Nephron progenitor cell (in vitro differentiated cells): Measurements from ENCODE around the gene CERK.

Experiments
- DNase-seq: peaks from one replicate; pipeline ENCODE4 v3.0.0; 2021
- H3K27ac Mint-ChIP-seq: 2 replicates; pipeline ENCODE4 v1.8.0; 2021; ENCODE audit warnings: mild to moderate bottlenecking, moderate library complexity, mixed read lengths
- H3K27me3 Mint-ChIP-seq: 2 replicates; pipeline ENCODE4 v1.8.0; 2021; ENCODE audit warnings: mild to moderate bottlenecking, low read depth, mixed read lengths; ENCODE audit not compliant: poor library complexity
- H3K36me3 Mint-ChIP-seq: 2 replicates; pipeline ENCODE4 v1.8.0; 2021; ENCODE audit warnings: low read depth, mixed read lengths
- H3K4me1 Mint-ChIP-seq: 2 replicates; pipeline ENCODE4 v1.8.0; 2021; ENCODE audit warnings: mixed read lengths
- H3K4me3 Mint-ChIP-seq: 2 replicates; pipeline ENCODE4 v1.8.0; 2021; ENCODE audit warnings: mild to moderate bottlenecking, moderate library complexity, mixed read lengths
- H3K9me3 Mint-ChIP-seq: 2 replicates; pipeline ENCODE4 v1.8.0; 2021; ENCODE audit warnings: mild to moderate bottlenecking, moderate library complexity, mixed read lengths
- TF ChIP-seq, protein P1 (sequence below): fragments of 200-600 bp; sonication (generic); IDR thresholded peaks from 2 replicates; pipeline ENCODE4 v1.5.0; 2021; ENCODE audit warnings: antibody characterized with exemption

CERK gene

DNA sequence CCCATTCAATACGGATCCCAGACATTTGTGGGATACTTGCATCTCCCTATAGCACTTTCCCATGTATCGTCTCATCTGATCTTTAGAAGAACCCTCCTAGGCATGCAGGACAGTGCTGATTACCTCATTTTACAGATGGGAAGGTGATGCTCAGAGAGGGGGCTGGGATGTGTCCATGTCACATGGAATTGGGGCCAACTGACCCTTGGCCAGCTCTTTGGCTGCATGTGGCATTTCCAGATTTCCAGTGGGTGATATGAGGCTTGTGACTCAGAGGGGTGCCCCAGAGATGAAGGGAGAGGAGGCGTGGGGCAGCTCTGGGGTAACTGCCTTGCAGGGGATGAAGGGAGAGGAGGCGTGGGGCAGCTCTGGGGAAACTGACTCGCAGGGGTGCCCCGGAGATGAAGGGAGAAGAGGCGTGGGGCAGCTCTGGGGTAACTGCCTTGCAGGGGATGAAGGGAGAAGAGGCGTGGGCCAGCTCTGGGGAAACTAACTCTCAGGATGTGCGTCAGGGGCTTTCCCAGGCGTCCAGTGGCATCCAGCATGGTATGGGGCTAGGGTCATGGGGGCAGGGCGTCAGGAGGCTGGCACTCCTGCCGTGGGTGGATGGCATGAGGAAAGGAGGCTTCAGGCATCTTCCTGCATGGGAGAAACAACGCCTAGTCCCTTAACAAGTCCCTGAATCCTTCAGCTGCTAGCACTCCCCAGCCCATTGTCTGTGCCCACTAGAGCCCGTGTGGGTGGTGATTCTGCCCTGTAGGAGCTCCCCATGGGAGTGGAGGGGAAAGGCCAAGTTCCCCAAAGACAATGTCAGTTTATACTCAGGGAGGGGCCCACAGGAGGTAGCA is 11.9 kb upstream of the CERK start:
- Mint-ChIP-seq H3K9me3 (peaks cover 1% of the 10 kb centered on the region), H3K27ac (no peak overlapping the region), H3K36me3 (no peaks in the 10 kb centered on the region), H3K4me3 (no peak overlapping the region), H3K27me3 (peaks cover 21% of the 10 kb centered on the region), H3K4me1 (peaks cover 24% of the 10 kb centered on the region)
- TF ChIP-seq, protein P1, sequence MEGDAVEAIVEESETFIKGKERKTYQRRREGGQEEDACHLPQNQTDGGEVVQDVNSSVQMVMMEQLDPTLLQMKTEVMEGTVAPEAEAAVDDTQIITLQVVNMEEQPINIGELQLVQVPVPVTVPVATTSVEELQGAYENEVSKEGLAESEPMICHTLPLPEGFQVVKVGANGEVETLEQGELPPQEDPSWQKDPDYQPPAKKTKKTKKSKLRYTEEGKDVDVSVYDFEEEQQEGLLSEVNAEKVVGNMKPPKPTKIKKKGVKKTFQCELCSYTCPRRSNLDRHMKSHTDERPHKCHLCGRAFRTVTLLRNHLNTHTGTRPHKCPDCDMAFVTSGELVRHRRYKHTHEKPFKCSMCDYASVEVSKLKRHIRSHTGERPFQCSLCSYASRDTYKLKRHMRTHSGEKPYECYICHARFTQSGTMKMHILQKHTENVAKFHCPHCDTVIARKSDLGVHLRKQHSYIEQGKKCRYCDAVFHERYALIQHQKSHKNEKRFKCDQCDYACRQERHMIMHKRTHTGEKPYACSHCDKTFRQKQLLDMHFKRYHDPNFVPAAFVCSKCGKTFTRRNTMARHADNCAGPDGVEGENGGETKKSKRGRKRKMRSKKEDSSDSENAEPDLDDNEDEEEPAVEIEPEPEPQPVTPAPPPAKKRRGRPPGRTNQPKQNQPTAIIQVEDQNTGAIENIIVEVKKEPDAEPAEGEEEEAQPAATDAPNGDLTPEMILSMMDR: no peak
- no peak for DNase-seq

DNA sequence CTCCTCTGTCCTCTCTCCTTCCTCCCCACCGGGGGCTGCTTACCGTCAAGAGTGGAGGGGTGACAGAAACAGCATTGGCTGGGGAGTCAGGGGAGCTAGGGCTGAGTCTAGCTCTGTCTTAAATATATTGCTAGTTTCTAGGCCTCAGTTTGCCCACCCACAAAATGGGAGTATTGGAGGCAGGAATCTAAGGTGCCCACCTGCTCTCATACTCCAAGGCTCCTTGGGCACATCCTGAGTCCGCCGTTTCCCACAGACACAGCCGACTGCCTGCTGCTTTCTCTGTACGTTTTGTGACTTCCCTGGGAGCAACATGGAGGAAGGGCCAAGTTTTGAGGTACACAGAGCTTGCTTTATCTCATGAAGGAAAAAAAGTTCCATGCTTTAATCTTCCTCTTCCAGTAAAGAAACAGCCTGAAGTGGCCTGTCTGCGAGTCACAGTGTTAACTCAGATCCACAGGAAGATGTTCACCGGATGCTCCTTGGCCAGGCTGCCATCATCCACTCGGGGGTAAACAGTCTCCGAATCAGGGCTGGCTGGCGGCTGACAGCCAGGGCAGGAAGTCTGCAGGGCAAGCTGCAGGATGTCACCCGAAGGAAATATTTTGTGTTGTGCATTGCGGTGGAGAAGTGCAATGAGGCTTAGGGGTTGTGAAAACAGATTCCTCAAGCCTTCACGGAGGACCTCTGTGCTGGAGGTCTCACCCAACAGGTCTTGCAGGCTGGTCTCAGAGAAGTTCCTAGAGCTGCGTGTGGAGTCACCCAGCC is 11.0 kb upstream of the CERK start:
- peaks cover 24% of the 10 kb centered on the region for H3K4me1 Mint-ChIP-seq
- peaks cover 24% of the 10 kb centered on the region for H3K27me3 Mint-ChIP-seq
- H3K36me3 Mint-ChIP-seq: no peaks in the 10 kb centered on the region
- DNase-seq: no peak
- no peaks in the 10 kb centered on the region for H3K9me3 Mint-ChIP-seq
- H3K4me3 Mint-ChIP-seq: no peak overlapping the region
- H3K27ac Mint-ChIP-seq: peak overlapping the region; percentile 52
- TF ChIP-seq, protein P1: no peak

GRCh38 chr22:46748206-46748907 is 10.3 kb upstream of the CERK start:
- DNase-seq: no peak
- Mint-ChIP-seq H3K36me3 (no peaks in the 10 kb centered on the region), H3K4me1 (peaks cover 24% of the 10 kb centered on the region), H3K27ac (no peak overlapping the region), H3K9me3 (no peaks in the 10 kb centered on the region), H3K4me3 (no peak overlapping the region), H3K27me3 (peaks cover 24% of the 10 kb centered on the region)
- TF ChIP-seq, protein P1: no peak

DNA sequence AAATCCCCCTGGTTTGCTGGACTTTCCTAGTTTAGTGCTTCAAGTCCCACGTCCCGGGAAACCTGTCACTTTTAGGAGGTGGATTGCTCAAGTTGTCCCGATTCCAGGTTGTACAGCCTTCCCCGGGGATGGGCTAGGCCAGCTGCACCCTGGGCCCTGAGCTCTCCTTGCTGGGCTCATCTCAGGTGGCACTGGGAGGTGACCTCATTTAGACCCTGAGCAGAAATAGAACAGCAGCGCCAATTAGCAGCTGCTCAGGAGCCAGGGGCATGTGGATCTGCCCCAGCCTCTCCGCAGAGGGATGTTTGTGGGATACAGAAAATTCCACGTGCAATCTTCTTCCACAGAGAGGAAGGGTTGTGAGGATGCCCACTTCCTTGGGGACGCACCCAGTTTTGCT is 9.6 kb upstream of the CERK start:
- no peak for DNase-seq
- Mint-ChIP-seq H3K9me3 (no peaks in the 10 kb centered on the region), H3K4me1 (peaks cover 24% of the 10 kb centered on the region), H3K27ac (no peak overlapping the region), H3K27me3 (peaks cover 24% of the 10 kb centered on the region), H3K4me3 (no peak overlapping the region), H3K36me3 (no peaks in the 10 kb centered on the region)
- TF ChIP-seq, protein P1: no peak

- no peaks in the 10 kb centered on the region for H3K9me3 Mint-ChIP-seq
- peaks cover 24% of the 10 kb centered on the region for H3K27me3 Mint-ChIP-seq
- no peak for DNase-seq
- no peak overlapping the region for H3K4me3 Mint-ChIP-seq
- TF ChIP-seq, protein P1: no peak
- peaks cover 27% of the 10 kb centered on the region for H3K4me1 Mint-ChIP-seq
- no peaks in the 10 kb centered on the region for H3K36me3 Mint-ChIP-seq
- no peak overlapping the region for H3K27ac Mint-ChIP-seq
Measured at GRCh38 chr22:46746620-46747019, 8.6 kb upstream of the CERK start.
